GM10266 (cell line): ENCODE results near the gene LMTK2.

Experiments
- DNase-seq: peaks from one replicate; pipeline ENCODE4 v3.0.0; 2012; ENCODE audit errors: extremely low spot score
- TF ChIP-seq, protein P1 (sequence below): IDR thresholded peaks from 2 replicates; pipeline ENCODE4 v1.5.1; 2012; ENCODE audit warnings: mild to moderate bottlenecking, low read depth; ENCODE audit not compliant: control insufficient read depth, insufficient read depth; ENCODE audit errors: missing control alignments

The LMTK2 gene

DNA sequence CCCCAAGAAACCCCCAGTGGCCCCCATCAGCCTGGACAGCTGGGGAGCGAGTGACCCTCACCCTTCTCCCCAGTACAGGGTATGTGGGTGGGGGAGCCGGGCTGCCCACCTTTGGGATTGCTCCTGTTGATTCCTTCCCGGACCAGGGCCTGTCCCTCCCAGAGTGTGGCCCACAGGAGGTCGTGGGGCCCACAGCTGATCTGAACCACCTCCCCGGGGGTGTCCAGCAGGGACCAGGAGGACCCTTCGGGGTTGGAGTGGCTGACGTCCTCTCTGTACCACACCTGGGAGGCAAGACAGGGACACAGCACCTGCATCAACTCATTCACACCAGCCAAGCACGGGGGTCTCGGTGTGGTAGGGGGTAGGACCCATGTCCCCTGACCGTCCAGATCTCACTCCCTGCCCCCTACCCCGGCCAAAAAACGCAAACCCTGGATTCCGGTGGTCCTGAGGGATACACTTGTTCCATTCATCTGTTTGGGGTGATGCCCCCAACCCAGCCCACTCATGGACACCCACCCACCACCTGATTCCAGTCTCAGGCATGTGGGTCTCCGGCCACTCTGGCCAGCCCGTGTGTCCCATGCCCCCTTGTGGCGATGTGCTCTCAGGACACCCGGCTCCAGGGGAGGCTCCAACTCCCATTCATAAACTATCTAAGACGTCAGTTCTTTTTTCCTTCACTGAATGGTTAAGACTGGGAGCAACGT, 134.5 kb downstream of the LMTK2 start:
- TF ChIP-seq, protein P1, sequence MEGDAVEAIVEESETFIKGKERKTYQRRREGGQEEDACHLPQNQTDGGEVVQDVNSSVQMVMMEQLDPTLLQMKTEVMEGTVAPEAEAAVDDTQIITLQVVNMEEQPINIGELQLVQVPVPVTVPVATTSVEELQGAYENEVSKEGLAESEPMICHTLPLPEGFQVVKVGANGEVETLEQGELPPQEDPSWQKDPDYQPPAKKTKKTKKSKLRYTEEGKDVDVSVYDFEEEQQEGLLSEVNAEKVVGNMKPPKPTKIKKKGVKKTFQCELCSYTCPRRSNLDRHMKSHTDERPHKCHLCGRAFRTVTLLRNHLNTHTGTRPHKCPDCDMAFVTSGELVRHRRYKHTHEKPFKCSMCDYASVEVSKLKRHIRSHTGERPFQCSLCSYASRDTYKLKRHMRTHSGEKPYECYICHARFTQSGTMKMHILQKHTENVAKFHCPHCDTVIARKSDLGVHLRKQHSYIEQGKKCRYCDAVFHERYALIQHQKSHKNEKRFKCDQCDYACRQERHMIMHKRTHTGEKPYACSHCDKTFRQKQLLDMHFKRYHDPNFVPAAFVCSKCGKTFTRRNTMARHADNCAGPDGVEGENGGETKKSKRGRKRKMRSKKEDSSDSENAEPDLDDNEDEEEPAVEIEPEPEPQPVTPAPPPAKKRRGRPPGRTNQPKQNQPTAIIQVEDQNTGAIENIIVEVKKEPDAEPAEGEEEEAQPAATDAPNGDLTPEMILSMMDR = peak; percentile 71
- peak; percentile 73 for DNase-seq

GRCh38 chr7:98241674-98242241, 135.1 kb downstream of the LMTK2 start:
- no peak for DNase-seq
- TF ChIP-seq, protein P1 = no peak

DNA sequence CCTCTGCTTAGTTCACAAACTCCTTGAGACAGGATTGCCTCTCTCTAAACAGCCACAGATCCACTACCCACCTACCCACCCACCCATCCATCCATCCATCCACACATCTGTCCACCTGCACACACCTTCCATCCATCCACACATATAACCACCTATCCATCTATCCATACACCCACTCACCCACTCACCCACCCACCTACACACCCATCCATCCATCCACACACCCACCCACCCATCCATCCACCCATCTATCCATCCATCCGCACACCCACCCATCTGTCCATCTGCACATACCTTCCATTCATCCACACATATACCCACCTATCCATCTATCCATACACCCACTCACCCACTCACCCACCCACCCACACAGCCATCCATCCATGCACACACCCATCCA, 135.7 kb downstream of the LMTK2 start:
- DNase-seq = no peak
- TF ChIP-seq, protein P1 = no peak

- no peak for DNase-seq
- TF ChIP-seq, protein P1 = no peak
Measured at GRCh38 chr7:98242934-98243333, 136.3 kb downstream of the LMTK2 start.

- DNase-seq = no peak
- TF ChIP-seq, protein P1 = no peak
Measured at GRCh38 chr7:98244871-98245270, 138.2 kb downstream of the LMTK2 start.

DNA sequence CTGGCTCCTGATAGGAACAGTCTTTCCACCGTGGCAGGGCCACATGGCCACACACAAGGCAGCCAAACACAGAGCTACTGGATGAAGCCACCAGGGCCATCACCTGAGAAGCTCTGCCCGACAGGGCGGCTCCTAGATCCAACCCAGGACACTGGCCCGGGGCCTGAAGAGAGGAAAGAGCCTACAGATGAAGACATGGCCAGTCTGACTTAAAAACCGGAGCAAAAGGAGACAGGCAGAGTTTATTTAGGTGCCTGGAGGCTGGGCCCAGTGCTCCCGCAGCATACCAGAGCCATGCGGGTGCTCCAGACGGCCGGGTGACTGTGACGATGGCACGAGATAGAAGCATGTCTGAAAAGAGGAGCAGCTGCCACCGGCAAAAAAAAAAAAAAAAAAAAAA, 141.5 kb downstream of the LMTK2 start:
- DNase-seq = no peak

GRCh38 chr7:98249106-98249505, 142.4 kb downstream of the LMTK2 start:
- TF ChIP-seq, protein P1 = no peak
- peak; percentile 10 for DNase-seq

More for the DNA sequence above, 141.5 kb downstream of the LMTK2 start:
- TF ChIP-seq, protein P1 = no peak
